ENCODE results near the gene TMX4. TPM values are rescaled to one million over a fixed set of nuclear protein-coding genes. Genes with fewer than 3 reads are reported as not detected.

The TMX4 gene, protein sequence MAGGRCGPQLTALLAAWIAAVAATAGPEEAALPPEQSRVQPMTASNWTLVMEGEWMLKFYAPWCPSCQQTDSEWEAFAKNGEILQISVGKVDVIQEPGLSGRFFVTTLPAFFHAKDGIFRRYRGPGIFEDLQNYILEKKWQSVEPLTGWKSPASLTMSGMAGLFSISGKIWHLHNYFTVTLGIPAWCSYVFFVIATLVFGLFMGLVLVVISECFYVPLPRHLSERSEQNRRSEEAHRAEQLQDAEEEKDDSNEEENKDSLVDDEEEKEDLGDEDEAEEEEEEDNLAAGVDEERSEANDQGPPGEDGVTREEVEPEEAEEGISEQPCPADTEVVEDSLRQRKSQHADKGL
- 12.6 to 14.7 TPM (median 14.1 TPM) in 5 replicates for total RNA-seq (2022; extraction: Qiagen RNA extraction)

DNA sequence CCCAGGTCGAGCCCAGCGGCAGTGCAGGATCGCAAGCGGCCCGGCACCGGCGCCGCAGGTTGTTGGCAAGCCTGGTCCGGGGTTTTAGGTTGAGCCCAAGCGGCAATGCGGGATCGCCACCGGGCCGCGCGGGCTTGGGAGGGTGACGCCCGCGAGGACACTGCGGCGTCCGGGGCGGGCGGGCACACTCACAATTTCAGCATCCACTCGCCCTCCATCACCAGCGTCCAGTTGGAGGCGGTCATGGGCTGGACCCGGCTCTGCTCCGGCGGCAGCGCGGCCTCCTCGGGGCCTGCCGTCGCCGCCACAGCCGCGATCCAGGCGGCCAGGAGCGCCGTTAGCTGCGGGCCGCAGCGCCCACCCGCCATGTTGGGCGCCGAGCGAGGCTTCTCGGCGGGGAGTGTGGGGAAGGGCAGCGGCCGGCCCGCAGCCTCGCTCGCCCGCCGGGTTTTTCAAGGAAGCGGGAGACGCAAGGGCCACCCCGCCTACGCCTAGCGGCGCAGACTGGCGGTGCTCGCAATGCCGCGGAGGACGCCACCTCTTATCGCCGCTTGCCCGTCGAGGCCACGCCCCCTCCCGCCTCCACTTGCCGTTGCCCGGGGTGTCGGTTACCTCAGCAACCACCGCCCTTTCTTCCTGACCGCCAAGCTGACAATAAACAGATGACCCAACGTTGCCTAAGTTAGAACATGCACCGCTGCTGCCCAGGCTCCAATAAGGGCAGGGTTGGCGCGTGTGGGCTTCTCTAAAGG, at the start of gene TMX4:
TMX4 (minus strand) TSS at position 516 of the 752 bp plus-strand sequence; CDS start at position 368, 148 bp downstream.

GRCh38 chr20:7940341-7940740, 79.2 kb downstream of the TMX4 start, which contains the start of gene HAO1:
TSS of gene HAO1 (minus strand) at chr20:7940458. CDS start at chr20:7940422, 36 bp downstream.

Other genes with a start within 250 kb of the TMX4 start
- gene HAO1, start 79.3 kb downstream of the TMX4 start, total RNA-seq (2022; extraction: Qiagen RNA extraction): not detected in 5 replicates
- 0.23 to 0.85 TPM (median 0.70 TPM) in 5 replicates for gene PLCB1, start 112.5 kb upstream of the TMX4 start, total RNA-seq (2022; extraction: Qiagen RNA extraction)

Data from A549 treated with CORT108297 at 1 μM for 4 hours (cell line).